GM21515 (cell line): ENCODE measurements around the gene PIKFYVE.
A peak's percentile ranks its signal among the peaks of the same experiment; 100 is the strongest.
"Not testable (repeated sequence)": the region's sequence is repeated elsewhere in the genome, so short reads cannot be mapped to it uniquely, and the experiment has no call there.

Source experiments
- ATAC-seq: cut with Tn5 transposase; IDR thresholded peaks from one replicate; pipeline ENCODE4 v1.9.1; 2021; ENCODE audit not compliant: unreplicated experiment

The PIKFYVE gene

GRCh38 chr2:208300847-208301618 is 35.0 kb downstream of the PIKFYVE start:
- no peak for ATAC-seq

- no peak for ATAC-seq
These were observed 38.1 kb downstream of the PIKFYVE start for GRCh38 chr2:208304157-208304556.

DNA sequence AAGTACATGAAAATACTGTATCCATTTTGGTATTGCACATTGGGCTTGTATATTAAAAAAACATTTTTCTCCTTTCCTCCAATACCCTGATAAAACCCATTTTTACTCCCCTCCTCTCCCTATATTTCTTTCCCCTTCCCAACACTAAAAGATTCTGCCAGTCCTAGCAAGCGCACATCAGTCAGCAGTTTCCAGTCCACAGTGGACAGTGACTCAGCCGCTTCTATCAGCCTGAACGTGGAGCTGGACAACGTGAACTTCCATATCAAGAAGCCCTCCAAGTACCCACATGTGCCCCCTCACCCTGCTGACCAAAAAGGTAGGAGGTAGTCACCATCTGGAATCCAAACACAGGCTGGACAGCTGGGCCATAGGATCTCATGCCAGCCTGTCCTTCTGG is 38.6 kb downstream of the PIKFYVE start:
- ATAC-seq, result no peak

DNA sequence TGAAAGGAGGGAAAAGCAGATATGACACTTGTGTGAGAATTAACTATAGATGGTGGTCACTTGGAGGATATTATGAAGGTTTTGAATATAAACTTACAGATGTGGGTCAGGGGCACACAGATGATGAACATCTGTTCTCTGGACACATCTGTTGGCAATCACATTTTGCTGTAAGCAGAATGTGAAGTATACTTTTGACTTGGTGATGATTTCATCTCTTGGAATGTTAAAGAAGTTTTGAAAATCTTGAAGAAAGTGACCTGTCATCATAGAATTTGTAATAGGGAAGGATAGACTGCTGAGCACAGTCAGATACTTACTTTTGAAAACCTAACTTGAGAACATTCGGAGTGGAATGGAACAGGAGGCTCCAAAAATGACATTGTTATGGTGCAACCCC is 40.2 kb downstream of the PIKFYVE start:
- no peak for ATAC-seq

DNA sequence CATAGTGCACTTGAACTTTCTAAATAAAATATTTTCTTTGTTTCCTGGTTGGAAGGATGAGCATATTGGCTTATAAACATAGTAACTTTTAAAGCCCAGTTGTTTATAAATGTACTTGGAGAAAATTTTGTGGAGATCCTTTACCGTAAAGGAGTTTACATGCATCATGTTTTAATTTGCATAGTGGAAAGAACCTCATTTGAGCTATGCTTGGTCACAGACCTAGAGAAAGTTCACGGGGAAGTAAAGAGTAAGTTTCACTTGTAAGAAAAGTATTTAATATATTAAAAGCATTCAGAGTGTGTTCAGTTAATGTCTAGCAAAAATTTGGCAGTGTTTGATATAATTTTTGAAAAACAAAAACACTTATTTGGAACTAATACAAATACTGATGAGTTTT is 45.3 kb downstream of the PIKFYVE start:
- ATAC-seq, result peak; percentile 54

GRCh38 chr2:208311954-208312353 is 45.9 kb downstream of the PIKFYVE start:
- ATAC-seq, result peak; percentile 46

- peak; percentile 64 for ATAC-seq
These were observed 49.2 kb downstream of the PIKFYVE start for GRCh38 chr2:208315081-208315788.

- no peak for ATAC-seq
These were observed 52.1 kb downstream of the PIKFYVE start for GRCh38 chr2:208318127-208318526.

- peak; percentile 23 for ATAC-seq
These were observed 53.3 kb downstream of the PIKFYVE start for GRCh38 chr2:208319391-208319790.

GRCh38 chr2:208320686-208321085 is 54.6 kb downstream of the PIKFYVE start:
- ATAC-seq, result peak; percentile 92

GRCh38 chr2:208326016-208326415 is 60.0 kb downstream of the PIKFYVE start:
- no peak for ATAC-seq

GRCh38 chr2:208329485-208329884 is 63.4 kb downstream of the PIKFYVE start:
- ATAC-seq, result no peak

DNA sequence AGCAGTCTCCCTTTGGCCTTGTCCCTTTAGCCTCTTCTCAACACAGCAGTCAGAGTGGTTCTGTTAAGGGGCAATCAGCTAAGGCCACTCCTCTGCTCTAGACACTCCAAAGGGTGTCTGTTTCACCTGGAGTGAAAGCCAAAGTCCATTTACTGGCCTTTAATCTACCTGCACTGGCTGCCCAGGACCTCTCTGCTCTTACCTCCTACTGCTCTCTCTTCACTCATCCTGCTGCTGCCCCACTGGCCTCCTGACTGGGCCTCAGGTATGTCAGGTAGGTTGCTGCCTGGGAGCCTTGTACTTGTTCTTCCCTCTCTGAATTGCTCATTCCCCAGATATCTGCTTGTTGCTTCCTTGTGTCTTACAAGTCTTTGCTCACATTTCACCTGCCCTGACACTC is 68.2 kb downstream of the PIKFYVE start:
- ATAC-seq, result no peak

DNA sequence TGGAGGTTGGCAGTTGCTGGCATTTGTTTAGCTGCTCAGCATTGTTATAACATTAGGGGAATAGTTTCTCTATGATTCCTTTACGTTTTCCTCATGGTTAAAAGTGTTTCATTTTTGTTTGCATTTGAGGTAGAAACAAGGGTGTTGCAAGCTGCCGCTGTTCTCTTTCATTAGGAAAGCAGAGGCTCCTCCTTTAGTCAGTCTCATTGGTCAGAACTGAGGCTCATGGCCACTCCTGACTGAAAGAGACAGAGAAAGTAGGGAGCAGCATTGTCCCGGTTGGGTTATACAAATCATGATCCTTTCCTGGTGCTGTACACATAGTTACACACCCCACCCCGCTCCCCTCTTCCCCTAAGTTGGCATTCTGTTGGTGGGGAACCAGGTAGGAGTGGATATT is 80.7 kb downstream of the PIKFYVE start:
- no peak for ATAC-seq

- no peak for ATAC-seq
These were observed 84.6 kb downstream of the PIKFYVE start for GRCh38 chr2:208350610-208351009.

DNA sequence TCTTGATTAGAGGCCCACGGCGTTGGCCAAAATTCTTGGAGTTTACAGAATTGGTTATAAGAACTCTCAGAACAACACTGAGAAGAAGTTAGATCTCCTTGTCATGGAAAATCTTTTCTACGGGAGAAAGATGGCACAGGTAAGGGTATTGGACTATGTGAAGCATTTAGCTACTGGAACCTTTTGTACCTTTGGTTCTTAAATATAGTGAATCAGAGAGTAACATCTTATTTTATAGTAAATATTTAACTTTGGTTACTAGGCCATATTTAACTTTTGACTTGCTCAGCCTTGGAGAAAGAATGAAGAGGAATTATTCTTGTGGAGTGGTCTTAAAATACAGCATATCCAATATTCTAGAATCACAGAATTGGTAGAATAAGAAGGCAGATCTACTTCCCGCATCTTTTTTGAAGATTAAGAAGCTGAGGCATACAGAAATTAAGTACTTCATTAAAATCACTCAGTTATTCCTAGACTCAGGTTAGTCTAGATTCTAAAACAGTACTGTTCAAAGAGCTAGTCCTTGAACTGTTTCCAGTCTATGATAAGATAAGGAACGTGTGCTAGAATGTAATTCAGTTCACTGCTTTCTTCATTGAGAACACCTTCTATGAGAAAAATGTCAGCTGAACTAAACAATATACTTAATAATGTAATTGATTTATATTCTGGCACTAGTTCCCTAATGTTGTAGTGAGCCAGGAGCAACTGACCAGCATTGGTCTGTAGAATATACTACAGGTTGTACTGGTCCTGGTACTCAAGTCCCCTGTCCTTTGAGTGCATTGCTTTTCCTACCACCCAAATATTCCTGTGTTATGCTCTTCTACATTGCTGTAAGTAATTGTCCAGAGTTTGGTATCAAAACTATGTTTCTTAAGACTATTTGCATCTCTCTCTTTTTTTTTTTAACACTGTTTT is 86.9 kb downstream of the PIKFYVE start:
- no peak for ATAC-seq

- ATAC-seq, result no peak
These were observed 88.9 kb downstream of the PIKFYVE start for GRCh38 chr2:208354964-208355381.

DNA sequence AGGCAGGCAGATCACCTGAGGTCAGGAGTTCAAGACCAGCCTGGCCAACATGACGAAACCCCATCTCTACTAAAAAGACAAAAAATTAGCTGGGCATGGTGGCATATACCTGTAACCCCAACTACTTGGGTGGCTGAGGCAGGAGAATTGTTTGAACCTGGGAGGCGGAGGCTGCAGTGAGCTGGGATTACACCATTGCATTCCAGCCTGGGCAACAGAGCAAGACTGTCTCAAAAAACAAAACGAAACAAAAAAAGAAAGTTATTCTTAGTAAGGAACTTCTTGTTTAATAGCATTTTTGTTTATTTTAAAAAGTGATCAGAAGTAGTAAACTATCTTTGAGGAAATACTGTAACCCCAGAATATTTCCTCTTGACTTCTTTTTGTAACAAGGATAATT is 90.4 kb downstream of the PIKFYVE start:
- not testable (repeated sequence) for ATAC-seq

GRCh38 chr2:208356846-208357574 is 91.0 kb downstream of the PIKFYVE start:
- no peak for ATAC-seq

- no peak for ATAC-seq
These were observed 92.9 kb downstream of the PIKFYVE start for GRCh38 chr2:208358758-208359631.
